Psoas muscle (tissue), 8 donors: ENCODE results near the gene SPTBN5. TPM values are rescaled to one million over a fixed set of nuclear protein-coding genes. Genes with fewer than 3 reads are reported as not detected.

ENCODE experiments used
- ATAC-seq, 4 donors: fragments of 200-7000 bp; cut with Tn5 transposase; one replicate each; pipeline ENCODE4 v1.9.1; 2020; ENCODE audit warnings: moderate library complexity in 3 of 4, mild to moderate bottlenecking in 2 of 4
- DNase-seq, 2 donors: peaks; one replicate each; pipeline ENCODE4 v3.0.0-alpha.2; 2020
- H3K27ac ChIP-seq: fragments of 200-600 bp; one replicate; pipeline ENCODE4 v1.8.0; 2022
- H3K27me3 ChIP-seq, 3 donors: fragments of 200-600 bp in 1 of 3; one replicate each; pipeline versions ENCODE4 v1.6.1 to v1.8.0; 2013 to 2022; ENCODE audit warnings: low read length in 2 of 3, mild to moderate bottlenecking in 2 of 3, moderate library complexity in 1 of 3; ENCODE audit not compliant: insufficient read depth in 3 of 3
- H3K36me3 ChIP-seq, 2 donors: fragments of 200-600 bp in 1 of 2; one replicate each; pipeline versions ENCODE4 v1.6.1 to v1.8.0; 2013 to 2022; ENCODE audit warnings: low read depth in 1 of 2, mild to moderate bottlenecking in 1 of 2, moderate library complexity in 1 of 2; ENCODE audit not compliant: insufficient read depth in 1 of 2
- H3K4me1 ChIP-seq: fragments of 200-600 bp; one replicate; pipeline ENCODE4 v1.8.0; 2022
- H3K4me3 ChIP-seq: fragments of 200-600 bp; one replicate; pipeline ENCODE4 v1.8.0; 2022; ENCODE audit warnings: mild to moderate bottlenecking
- H3K9me3 ChIP-seq: fragments of 200-600 bp; one replicate; pipeline ENCODE4 v1.8.0; 2022
- WGBS, 3 donors: extraction: QIAGEN DNeasy Blood & Tissue Kit; methylation state at CpG; one replicate each; pipeline versions ENCODE4 v1.1.6 to v1.1.7; 2013; 5-methylcytosine and 5-hydroxymethylcytosine counted together
- intact Hi-C, 2 donors: fragments of 100-400 bp; cut with DNase I; formaldehyde crosslinking; loops; one replicate each; pipeline versions ENCODE4 v1.11.0 to v1.14.2; 2022
- polyA plus RNA-seq, 3 donors: library from polyadenylated mRNA; stranded (reverse); fragments of 200-250 nt; gene quantifications; one replicate each; pipeline ENCODE4 v1.2.3, GENCODE V29; 2013
- total RNA-seq, 4 donors: library from RNA; stranded (reverse); fragmentation: NEBNext Ultra II Directional in 2 of 4; extraction: Animal tissue kit (Norgen Biotek cat#: 25700) in 2 of 4; gene quantifications; one replicate each; pipeline versions ENCODE4 v1.2.1 to v1.2.4, GENCODE V29; 2021 to 2023
- TF ChIP-seq, protein P1 (sequence below): fragments of 200-600 bp; IDR thresholded peaks from one replicate; pipeline ENCODE4 v1.8.0; 2022; ENCODE audit warnings: antibody characterized with exemption
- donor health status: healthy with polysubstance abuse.
- donor health status: DM: no; HTN: no; CAD: no; lungs with moderate emphysema.
- donor health status: Bipolar disorder and iron deficiency.
- donor health status: healthy.
- donor health status: DM: yes; HTN: yes; CAD: no.
- donor health status: DM: no; HTN: no; CAD: no.
- donor health status: DM: no; HTN: no; CAD: no.
- donor health status: DM: yes; HTN: yes; CAD: no.

SPTBN5 gene
- total and polyA plus RNA-seq, 7 donors: 0.10 to 0.47 (median 0.22) TPM

DNA sequence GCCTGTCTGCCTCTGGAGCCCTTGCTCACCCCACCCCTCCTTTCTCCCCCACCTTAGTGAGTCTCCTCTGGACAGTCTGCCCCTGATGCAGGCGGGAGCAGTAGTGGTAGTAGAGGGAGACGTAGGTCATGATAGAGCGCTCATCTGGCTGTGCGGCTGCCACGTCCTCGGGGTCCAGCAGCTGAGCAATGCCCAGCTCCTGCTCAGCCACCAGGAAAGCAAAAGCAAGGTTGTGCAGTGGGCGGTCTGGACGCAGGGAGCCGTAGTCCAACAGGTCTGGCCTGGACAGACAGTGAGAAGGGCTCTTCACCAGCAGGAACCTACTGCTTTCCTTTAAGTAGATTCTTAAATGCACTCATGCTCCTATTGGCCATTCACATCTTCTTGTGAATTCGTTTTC lies 6.7 kb downstream of the SPTBN5 start:
- DNase-seq: no peak
- ATAC-seq: no peak
- H3K9me3 ChIP-seq: no peaks in the 10 kb centered on the region
- H3K4me3 ChIP-seq: no peak overlapping the region
- peaks cover 2% of the 10 kb centered on the region for H3K4me1 ChIP-seq
- TF ChIP-seq, protein P1, sequence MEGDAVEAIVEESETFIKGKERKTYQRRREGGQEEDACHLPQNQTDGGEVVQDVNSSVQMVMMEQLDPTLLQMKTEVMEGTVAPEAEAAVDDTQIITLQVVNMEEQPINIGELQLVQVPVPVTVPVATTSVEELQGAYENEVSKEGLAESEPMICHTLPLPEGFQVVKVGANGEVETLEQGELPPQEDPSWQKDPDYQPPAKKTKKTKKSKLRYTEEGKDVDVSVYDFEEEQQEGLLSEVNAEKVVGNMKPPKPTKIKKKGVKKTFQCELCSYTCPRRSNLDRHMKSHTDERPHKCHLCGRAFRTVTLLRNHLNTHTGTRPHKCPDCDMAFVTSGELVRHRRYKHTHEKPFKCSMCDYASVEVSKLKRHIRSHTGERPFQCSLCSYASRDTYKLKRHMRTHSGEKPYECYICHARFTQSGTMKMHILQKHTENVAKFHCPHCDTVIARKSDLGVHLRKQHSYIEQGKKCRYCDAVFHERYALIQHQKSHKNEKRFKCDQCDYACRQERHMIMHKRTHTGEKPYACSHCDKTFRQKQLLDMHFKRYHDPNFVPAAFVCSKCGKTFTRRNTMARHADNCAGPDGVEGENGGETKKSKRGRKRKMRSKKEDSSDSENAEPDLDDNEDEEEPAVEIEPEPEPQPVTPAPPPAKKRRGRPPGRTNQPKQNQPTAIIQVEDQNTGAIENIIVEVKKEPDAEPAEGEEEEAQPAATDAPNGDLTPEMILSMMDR: no peak
- WGBS, 3 donors: 95 to 98% (median 96%) methylated on average over 10 of the region's 10 CpGs
- no peaks in the 10 kb centered on the region for H3K27me3 ChIP-seq
- no peak overlapping the region for H3K27ac ChIP-seq
- H3K36me3 ChIP-seq: no peaks in the 10 kb centered on the region
- intact Hi-C loops: loop anchor here in 1 of 2 donors (5.0 kb wide), 1 partner anchor 45 kb away; no protein-coding TSS in a partner anchor

DNA sequence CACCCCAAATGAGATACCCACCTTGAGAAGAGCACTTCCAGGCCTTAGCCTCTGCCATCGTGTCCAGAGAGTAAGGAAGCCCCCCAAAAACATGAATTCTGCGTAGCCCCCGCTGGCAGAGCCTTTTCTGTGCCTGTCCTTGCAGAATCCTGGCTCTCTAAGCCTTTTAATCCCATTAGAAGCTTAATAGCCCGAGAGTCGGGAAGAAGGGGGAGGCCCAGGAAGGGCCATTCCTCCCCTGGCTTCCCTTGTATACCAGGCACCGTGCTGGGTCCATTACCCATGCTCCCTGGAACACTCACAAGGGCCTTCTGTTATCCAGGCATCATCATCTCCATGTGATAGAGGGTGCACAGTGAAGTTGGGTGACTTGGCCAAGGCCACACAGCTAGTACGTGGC lies 7.1 kb downstream of the SPTBN5 start:
- DNase-seq: no peak
- no peaks in the 10 kb centered on the region for H3K36me3 ChIP-seq
- TF ChIP-seq, protein P1: no peak
- intact Hi-C loops: loop anchor here in 1 of 2 donors (5.0 kb wide), 1 partner anchor 44 kb away; no protein-coding TSS in a partner anchor
- no peaks in the 10 kb centered on the region for H3K9me3 ChIP-seq
- no peak for ATAC-seq
- H3K4me3 ChIP-seq: no peak overlapping the region
- peaks cover 6% of the 10 kb centered on the region for H3K4me1 ChIP-seq
- no peaks in the 10 kb centered on the region for H3K27me3 ChIP-seq
- WGBS, 3 donors: 93 to 96% (median 94%) methylated on average over 7 of the region's 7 CpGs
- no peak overlapping the region for H3K27ac ChIP-seq

DNA sequence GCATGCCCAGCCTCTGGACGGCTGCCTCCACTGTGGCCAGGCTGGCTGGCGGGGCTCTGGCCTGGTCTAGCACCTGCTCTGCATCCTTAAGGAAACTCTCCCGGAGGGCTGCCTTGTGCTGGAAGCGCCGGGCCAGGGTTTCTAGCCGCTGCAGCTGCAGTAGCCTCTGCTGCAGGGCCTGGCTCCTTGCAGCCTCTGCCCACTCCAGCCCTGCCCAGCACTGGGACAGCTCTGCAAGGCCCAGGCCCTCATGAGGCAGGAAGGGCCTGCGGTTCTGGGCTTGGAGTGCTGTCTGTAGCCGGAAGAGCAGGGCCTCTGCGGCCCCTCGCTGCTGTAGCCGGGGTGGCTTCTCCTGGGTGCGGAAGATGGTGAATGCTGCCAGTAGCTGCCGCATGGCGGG lies 8.0 kb downstream of the SPTBN5 start:
- no peak overlapping the region for H3K4me3 ChIP-seq
- DNase-seq (no peak), ATAC-seq (no peak)
- no peaks in the 10 kb centered on the region for H3K36me3 ChIP-seq
- 80 to 89% (median 83%) methylated on average over 14 of the region's 14 CpGs for WGBS, 3 donors
- no peaks in the 10 kb centered on the region for H3K27me3 ChIP-seq
- intact Hi-C loops: loop anchor here in 1 of 2 donors (5.0 kb wide), 1 partner anchor 44 kb away; no protein-coding TSS in a partner anchor
- no peaks in the 10 kb centered on the region for H3K9me3 ChIP-seq
- H3K27ac ChIP-seq: no peak overlapping the region
- TF ChIP-seq, protein P1: no peak
- H3K4me1 ChIP-seq: peaks cover 10% of the 10 kb centered on the region

DNA sequence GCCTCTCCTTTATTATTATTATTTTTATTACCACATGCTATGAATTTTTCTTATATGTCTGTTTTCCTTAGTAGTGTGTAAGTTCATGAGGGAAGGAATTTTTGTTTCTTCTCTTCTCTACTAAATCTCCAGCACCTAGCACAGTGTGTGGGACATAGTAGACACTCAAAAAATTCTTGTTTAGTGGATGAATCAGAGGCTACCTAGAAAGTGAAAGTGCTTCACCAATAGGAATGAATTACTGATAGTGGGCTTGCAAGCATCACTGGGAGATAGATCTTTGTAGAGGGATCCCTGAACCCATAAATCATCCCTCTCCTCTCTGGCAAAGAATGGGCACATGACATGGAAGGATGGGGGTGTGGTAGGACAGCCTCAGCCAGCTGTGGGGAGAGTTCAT lies 8.5 kb downstream of the SPTBN5 start:
- no peak overlapping the region for H3K27ac ChIP-seq
- H3K36me3 ChIP-seq: no peaks in the 10 kb centered on the region
- no peak for ATAC-seq
- no peak for DNase-seq
- TF ChIP-seq, protein P1: no peak
- H3K4me1 ChIP-seq: peaks cover 10% of the 10 kb centered on the region
- intact Hi-C loops: loop anchor here in 1 of 2 donors (5.0 kb wide), 1 partner anchor 43 kb away; no protein-coding TSS in a partner anchor
- H3K9me3 ChIP-seq: no peaks in the 10 kb centered on the region
- H3K27me3 ChIP-seq: no peaks in the 10 kb centered on the region
- no peak overlapping the region for H3K4me3 ChIP-seq

DNA sequence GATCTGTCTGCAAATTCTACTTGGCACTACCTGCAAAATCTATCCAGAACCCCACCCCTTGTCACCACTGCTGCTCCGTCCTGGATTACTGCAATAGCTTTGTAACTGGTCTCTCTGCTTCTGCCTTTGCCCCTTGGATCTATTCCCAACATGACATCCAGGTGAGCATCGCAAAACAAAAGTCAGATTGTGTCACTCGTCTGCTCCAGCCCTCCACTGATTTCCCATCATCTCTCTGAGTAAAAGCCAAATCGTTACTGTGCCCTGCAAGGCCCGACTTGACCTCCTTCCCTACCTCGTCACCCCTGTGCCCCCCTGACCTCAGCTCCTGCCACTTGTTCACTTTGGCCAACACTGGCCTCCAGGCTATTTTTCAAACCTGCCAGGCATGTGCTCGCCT lies 9.4 kb downstream of the SPTBN5 start:
- Histone ChIP-seq H3K27ac (no peak overlapping the region), H3K27me3 (no peaks in the 10 kb centered on the region), H3K36me3 (no peaks in the 10 kb centered on the region), H3K9me3 (no peaks in the 10 kb centered on the region), H3K4me3 (no peak overlapping the region), H3K4me1 (peaks cover 10% of the 10 kb centered on the region)
- TF ChIP-seq, protein P1: no peak
- 80 to 87% (median 83%) methylated on average over 7 of the region's 7 CpGs for WGBS, 3 donors
- ATAC-seq (no peak), DNase-seq (no peak)
- intact Hi-C loops: no loop called here
